Gastrocnemius medialis (tissue), 4 donors: Measurements from ENCODE around the gene ACOXL. TPM values are rescaled to one million over a fixed set of nuclear protein-coding genes. Genes with fewer than 3 reads are reported as not detected.

Source experiments
- ATAC-seq, 2 donors: fragments of 150-250 bp; one replicate each; pipeline ENCODE4 v1.9.1; 2016
- DNase-seq, 2 donors: peaks; one replicate each; pipeline ENCODE4 v3.0.0-alpha.2; 2019
- H3K27ac ChIP-seq, 4 donors: fragments of 200-600 bp; sonication (generic); 1 replicate in 1 of 4; 2 replicates in 3 of 4; pipeline ENCODE4 v1.5.1; 2016 to 2018; ENCODE audit warnings: mild to moderate bottlenecking in 2 of 4, moderate library complexity in 1 of 4
- H3K27me3 ChIP-seq, 3 donors: fragments of 200-600 bp; sonication (generic) in 2 of 3; 1 replicate in 1 of 3; 2 replicates in 2 of 3; pipeline versions ENCODE4 v1.5.1 to v1.6.0; 2016 to 2019; ENCODE audit warnings: mild to moderate bottlenecking in 1 of 3, moderate library complexity in 1 of 3
- H3K36me3 ChIP-seq, 2 donors: fragments of 200-600 bp; sonication (generic) in 1 of 2; one replicate each; pipeline ENCODE4 v1.5.1; 2017 to 2018
- H3K4me1 ChIP-seq, 2 donors: fragments of 200-600 bp; sonication (generic) in 1 of 2; one replicate each; pipeline ENCODE4 v1.5.1; 2016 to 2017; ENCODE audit warnings: mild to moderate bottlenecking in 2 of 2
- H3K4me3 ChIP-seq, 4 donors: fragments of 200-600 bp; sonication (generic) in 3 of 4; 1 replicate in 1 of 4; 2 replicates in 3 of 4; pipeline ENCODE4 v1.5.1; 2016 to 2019; ENCODE audit warnings: mild to moderate bottlenecking in 2 of 4
- H3K9me3 ChIP-seq, 3 donors: fragments of 200-600 bp; sonication (generic) in 2 of 3; 1 replicate in 1 of 3; 2 replicates in 2 of 3; pipeline ENCODE4 v1.5.1; 2016 to 2019
- POLR2A ChIP-seq, 2 donors: fragments of 450-650 bp; IDR thresholded peaks; one replicate each; pipeline ENCODE4 v1.6.1; 2017; ENCODE audit warnings: antibody characterized with exemption in 2 of 2, mild to moderate bottlenecking in 2 of 2, moderate library complexity in 2 of 2
- in situ Hi-C, 4 donors: fragments of 200-750 bp; cut with MboI; loops; one replicate each; pipeline versions ENCODE4 v1.15.0 to v1.8.0; 2017; ENCODE audit warnings: low sequenced_read_pairs in 4 of 4
- intact Hi-C: fragments of 100-400 bp; cut with DNase I; formaldehyde crosslinking; loops from one replicate; pipeline ENCODE4 v1.15.1; 2023; ENCODE audit warnings: low total_unique reads
- total RNA-seq, 4 donors: library from RNA; depleted of rRNA; stranded (reverse); fragments of >200 nt; gene quantifications; one replicate each; pipeline versions ENCODE4 v1.1.0 to v1.2.3, GENCODE V29; 2016
- TF ChIP-seq, protein P1 (sequence below), 5 experiments: fragments of 450-650 bp in 3 of 5; fragments of 200-600 bp in 2 of 5; sonication (generic) in 2 of 5; IDR thresholded peaks in 4 of 5; conservative IDR thresholded peaks in 1 of 5; 1 replicate in 4 of 5; 2 replicates in 1 of 5; pipeline ENCODE4 v1.5.1; 2016 to 2019; ENCODE audit warnings: antibody characterized with exemption in 5 of 5, mild to moderate bottlenecking in 3 of 5, moderate library complexity in 3 of 5

Gene ACOXL
- total RNA-seq, 4 donors from 2014 or later = not detected

DNA sequence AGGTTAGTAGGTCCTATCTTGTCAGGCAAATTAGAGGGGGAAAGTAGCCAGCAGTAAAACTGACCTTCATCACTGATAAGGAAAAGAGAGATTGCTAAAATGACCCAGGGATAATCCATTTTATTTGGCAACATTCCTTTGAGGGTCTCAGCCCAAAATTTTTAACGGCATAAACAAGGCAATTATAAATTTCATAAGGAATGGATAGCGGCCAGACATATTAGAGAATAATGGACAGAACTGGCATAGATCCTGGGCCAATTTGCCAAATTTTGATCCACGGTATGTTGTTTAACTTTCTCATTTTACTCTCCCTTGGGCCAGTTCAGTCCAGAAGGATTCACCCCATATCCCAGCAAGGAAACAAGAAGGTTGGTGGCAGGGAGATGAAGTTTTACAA lies 217.9 kb downstream of the ACOXL start:
- ATAC-seq (no peak), DNase-seq (no peak)
- Histone ChIP-seq H3K27me3 (no peaks in the 10 kb centered on the region), H3K36me3 (no peaks in the 10 kb centered on the region), H3K4me3 (no peak overlapping the region), H3K4me1 (peaks cover 22 to 23% of the 10 kb centered on the region in 2 donors), H3K9me3 (no peaks in the 10 kb centered on the region), H3K27ac (no peak overlapping the region)
- in situ Hi-C loops = no loop called here
- TF ChIP-seq, protein P1, sequence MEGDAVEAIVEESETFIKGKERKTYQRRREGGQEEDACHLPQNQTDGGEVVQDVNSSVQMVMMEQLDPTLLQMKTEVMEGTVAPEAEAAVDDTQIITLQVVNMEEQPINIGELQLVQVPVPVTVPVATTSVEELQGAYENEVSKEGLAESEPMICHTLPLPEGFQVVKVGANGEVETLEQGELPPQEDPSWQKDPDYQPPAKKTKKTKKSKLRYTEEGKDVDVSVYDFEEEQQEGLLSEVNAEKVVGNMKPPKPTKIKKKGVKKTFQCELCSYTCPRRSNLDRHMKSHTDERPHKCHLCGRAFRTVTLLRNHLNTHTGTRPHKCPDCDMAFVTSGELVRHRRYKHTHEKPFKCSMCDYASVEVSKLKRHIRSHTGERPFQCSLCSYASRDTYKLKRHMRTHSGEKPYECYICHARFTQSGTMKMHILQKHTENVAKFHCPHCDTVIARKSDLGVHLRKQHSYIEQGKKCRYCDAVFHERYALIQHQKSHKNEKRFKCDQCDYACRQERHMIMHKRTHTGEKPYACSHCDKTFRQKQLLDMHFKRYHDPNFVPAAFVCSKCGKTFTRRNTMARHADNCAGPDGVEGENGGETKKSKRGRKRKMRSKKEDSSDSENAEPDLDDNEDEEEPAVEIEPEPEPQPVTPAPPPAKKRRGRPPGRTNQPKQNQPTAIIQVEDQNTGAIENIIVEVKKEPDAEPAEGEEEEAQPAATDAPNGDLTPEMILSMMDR (IDR thresholded peaks at IDR 0.05 in 4 of 5, conservative IDR thresholded peaks at IDR 0.05 in 1 of 5) = no peak
- TF ChIP-seq POLR2A (IDR thresholded peaks at IDR 0.05) = no peak
- intact Hi-C loops = no loop called here

DNA sequence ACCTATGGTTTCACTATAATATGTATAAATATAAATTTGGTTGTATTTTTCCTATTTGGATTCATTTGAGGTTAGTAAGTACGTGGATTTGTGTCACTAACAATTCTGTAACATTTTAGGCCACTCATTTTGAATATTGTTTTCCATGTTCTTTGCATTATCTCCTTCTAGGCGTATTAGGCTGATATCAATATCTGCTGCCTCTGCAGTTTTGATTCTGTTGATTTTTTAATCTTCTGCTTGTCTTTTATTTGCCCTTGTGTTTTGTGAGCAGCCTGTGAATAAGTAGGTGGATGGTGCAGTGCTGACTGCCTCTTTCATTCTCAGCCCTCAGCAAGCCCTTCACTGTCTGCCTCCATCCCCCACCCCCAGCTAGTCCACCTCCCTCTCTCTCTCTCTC lies 222.7 kb downstream of the ACOXL start:
- H3K27me3 ChIP-seq = no peaks in the 10 kb centered on the region
- H3K4me1 ChIP-seq = no peaks in the 10 kb centered on the region
- no peak for DNase-seq
- in situ Hi-C loops = no loop called here
- H3K36me3 ChIP-seq = no peaks in the 10 kb centered on the region
- no peak for TF ChIP-seq POLR2A (IDR thresholded peaks at IDR 0.05)
- TF ChIP-seq, protein P1 (IDR thresholded peaks at IDR 0.05 in 4 of 5, conservative IDR thresholded peaks at IDR 0.05 in 1 of 5) = no peak
- H3K9me3 ChIP-seq = no peaks in the 10 kb centered on the region
- no peak for ATAC-seq
- no peak overlapping the region for H3K4me3 ChIP-seq
- H3K27ac ChIP-seq = no peak overlapping the region
- intact Hi-C loops = no loop called here

- TF ChIP-seq, protein P1 (IDR thresholded peaks at IDR 0.05 in 4 of 5, conservative IDR thresholded peaks at IDR 0.05 in 1 of 5) = no peak
- TF ChIP-seq POLR2A (IDR thresholded peaks at IDR 0.05) = no peak
- H3K36me3 ChIP-seq = no peaks in the 10 kb centered on the region
- no peak overlapping the region for H3K4me3 ChIP-seq
- ATAC-seq (no peak), DNase-seq (no peak)
- H3K27ac ChIP-seq = no peak overlapping the region
- H3K9me3 ChIP-seq = no peaks in the 10 kb centered on the region
- intact Hi-C loops (no loop called here), in situ Hi-C loops (no loop called here)
- no peaks in the 10 kb centered on the region for H3K27me3 ChIP-seq
- H3K4me1 ChIP-seq = no peaks in the 10 kb centered on the region
Observed at GRCh38 chr2:110955556-110955955, 223.2 kb downstream of the ACOXL start.

DNA sequence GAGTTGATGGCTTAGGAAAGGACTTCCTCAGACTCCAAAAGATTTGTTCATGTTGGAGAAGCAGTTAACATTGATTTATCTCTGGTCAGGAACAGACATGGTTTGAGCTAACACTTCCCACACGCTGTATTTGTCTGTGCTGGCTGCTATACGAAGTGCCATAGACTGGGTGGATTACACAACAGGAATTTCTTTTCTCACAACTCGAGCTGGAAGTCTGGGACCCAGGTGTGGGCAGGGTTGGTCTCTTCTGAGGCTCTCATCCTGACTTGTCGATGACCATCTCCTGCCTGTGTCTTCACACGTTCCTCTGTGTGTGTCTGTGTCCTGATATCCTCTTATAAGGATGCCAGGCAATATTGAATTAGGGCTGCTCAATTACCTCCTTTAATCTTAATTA lies 224.9 kb downstream of the ACOXL start:
- TF ChIP-seq POLR2A (IDR thresholded peaks at IDR 0.05) = no peak
- TF ChIP-seq, protein P1 (IDR thresholded peaks at IDR 0.05 in 4 of 5, conservative IDR thresholded peaks at IDR 0.05 in 1 of 5) = no peak
- ATAC-seq = no peak
- no peaks in the 10 kb centered on the region for H3K27me3 ChIP-seq
- H3K4me3 ChIP-seq = no peak overlapping the region
- intact Hi-C loops = no loop called here
- DNase-seq = no peak
- no peak overlapping the region for H3K27ac ChIP-seq
- in situ Hi-C loops = no loop called here
- no peaks in the 10 kb centered on the region for H3K4me1 ChIP-seq
- no peaks in the 10 kb centered on the region for H3K36me3 ChIP-seq
- H3K9me3 ChIP-seq = no peaks in the 10 kb centered on the region
